GM19395 (cell line): ENCODE results near the gene ANGPTL4.
"Not testable (repeated sequence)": the region's sequence is repeated elsewhere in the genome, so short reads cannot be mapped to it uniquely, and the experiment has no call there.

ENCODE experiments used
- ATAC-seq: cut with Tn5 transposase; IDR thresholded peaks from one replicate; pipeline ENCODE4 v1.9.1; 2021; ENCODE audit warnings: mild to moderate bottlenecking, moderate library complexity; ENCODE audit not compliant: unreplicated experiment

Gene ANGPTL4

GRCh38 chr19:8333767-8334457, 30.0 kb upstream of the ANGPTL4 start:
- no peak for ATAC-seq

- no peak for ATAC-seq
Measured at GRCh38 chr19:8334458-8335342, 29.3 kb upstream of the ANGPTL4 start.

DNA sequence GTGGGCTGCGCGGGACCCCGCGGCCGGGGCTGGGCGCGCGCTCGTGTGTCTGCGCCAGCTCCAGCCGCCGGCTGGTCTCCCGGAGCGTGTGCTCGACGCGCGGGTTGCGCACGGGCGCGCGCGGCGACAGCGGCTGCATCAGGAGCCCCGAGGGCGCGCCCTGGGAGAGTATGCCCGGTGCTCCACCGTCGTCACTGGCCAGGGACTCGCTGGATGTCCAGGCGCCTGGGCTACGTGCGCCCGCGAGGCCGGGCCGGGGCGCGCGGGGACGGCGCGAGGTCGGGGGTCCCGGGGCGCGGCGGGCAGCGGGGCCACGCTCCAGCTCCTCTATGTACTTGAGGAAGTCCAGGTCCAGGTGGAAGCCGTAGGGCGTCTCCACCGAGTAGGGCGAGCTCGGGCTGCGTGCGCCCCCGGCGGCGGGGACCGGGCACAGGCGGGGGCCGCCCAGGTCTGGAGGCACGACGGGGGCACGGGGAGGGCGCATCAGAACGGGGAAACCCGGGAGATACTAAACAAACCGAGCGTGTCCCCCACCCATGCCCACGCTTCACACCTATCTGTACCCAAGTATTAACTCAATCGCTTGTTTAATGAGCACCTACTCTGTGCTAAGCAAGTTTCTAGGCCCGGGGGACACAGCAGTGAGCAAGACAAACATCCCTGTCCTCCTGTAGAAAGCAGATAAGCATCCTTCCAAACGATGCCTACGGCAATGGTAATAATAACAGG, 28.4 kb upstream of the ANGPTL4 start:
- ATAC-seq = no peak

DNA sequence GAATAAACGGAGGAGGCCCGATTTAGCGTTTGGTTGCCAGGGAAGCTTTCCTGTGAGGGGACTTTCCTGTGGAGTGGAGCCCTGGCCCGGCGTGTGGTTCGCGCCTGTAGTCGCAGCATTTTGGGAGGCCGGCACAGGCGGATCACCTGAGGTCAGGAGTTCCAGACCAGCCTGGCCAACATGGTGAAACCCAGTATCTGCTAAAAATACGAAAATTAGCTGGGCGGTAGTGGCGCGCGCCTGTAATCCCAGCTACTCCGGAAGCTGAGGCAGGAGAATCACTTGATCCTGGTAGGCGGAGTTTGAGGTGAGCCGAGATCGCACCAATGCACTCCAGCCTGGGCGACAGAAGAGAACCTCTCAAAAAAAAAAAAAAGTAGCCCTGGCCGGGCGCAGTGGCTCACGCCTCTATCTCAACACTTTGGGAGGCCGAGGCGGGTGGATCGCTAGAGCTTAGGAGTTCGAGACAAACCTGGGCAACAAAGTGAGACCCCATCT, 27.8 kb upstream of the ANGPTL4 start:
- no peak for ATAC-seq

- ATAC-seq = no peak
Measured at GRCh38 chr19:8336660-8337059, 27.3 kb upstream of the ANGPTL4 start.

DNA sequence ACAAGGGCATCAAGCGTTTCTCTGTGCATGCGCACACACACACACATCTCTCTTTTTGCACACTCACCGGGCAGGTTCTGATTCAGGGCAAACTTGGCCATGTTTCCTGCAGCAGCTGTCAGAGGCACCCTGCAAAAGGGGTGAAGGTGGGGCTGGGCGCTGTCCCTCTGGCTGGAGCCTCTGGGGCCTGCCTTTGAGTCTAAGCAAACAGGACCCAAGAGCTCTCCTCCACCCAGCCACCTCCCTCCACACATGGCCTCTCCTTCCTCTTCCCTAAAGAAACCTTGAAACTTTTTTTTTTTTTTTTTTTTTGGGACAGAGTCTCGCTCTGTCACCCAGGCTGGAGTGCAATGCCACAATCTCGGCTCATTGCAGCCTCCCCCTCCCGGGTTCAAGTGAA, 26.2 kb upstream of the ANGPTL4 start:
- ATAC-seq = no peak

DNA sequence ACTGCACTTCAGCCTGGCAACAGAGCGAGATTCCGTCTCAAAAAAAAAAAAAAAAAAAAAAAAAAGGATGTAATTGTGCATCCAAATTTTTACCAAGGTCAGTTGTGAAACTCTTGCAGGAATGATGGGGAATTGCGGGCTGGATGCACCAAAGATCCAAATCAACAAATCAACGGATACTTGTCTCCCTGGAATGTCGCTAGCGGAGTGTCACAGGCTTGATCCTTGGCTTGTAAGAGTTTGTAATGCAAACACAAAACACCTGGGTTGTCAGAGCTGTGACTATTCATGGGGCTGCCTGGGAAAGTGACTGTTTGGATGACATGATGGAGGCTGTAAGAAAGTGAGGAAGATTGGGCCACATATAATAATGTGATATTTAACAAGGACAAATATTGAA, 25.1 kb upstream of the ANGPTL4 start:
- no peak for ATAC-seq

DNA sequence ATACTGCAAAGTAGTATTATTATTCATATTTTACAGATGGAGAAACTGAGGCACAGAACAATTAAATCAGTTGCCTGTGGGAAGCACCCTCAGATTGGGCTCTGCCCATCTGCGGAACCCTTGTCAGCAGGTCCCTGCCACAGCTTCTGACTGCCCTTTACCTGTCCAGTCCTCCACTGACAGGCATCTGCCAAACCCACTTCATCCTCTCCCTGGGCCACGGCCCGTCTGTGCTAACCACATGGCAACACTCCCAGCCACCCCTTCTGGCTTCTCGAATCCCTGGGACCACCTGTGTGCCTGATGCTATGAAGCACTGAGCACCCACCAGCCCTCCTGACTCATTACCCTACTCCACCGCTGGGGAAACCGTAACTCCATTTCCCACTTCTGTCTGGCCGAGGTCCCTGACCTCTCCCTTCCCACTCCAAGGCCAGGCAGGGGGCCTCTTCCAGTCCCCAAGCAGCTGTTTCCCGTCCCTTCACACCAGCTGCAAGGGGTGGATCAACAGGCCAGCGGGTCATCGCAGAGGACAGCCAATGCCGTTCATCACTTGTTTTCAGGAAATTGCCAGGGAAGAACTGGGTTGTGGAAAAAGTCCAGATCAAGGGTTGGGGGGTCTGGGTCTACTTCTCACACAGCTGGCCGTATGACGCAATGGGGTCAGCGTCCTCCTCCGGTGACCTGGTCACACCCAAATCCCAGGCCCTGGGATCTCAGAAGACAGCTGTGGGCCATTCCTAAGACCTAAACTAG, 23.4 kb upstream of the ANGPTL4 start:
- ATAC-seq = no peak

GRCh38 chr19:8341504-8341903, 22.5 kb upstream of the ANGPTL4 start:
- ATAC-seq = not testable (repeated sequence)

DNA sequence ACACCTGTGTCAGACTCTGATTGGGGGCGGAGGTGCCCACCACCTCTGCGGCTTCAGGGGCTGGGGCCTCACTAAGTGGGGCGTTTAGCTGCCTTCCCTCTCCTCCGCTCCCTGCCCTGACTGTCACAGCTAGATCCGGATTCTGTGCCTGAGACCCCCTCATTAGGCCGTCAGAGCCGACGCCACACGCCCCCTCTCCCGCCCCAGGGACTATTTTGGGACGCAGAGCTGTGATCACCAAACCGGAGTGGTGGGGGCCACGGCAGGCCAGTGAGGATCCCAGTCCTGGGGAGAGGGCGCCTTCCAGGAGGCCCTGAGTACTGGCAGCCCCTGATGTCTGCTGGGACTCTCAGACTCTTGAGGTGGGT, 21.7 kb upstream of the ANGPTL4 start:
- ATAC-seq = no peak

DNA sequence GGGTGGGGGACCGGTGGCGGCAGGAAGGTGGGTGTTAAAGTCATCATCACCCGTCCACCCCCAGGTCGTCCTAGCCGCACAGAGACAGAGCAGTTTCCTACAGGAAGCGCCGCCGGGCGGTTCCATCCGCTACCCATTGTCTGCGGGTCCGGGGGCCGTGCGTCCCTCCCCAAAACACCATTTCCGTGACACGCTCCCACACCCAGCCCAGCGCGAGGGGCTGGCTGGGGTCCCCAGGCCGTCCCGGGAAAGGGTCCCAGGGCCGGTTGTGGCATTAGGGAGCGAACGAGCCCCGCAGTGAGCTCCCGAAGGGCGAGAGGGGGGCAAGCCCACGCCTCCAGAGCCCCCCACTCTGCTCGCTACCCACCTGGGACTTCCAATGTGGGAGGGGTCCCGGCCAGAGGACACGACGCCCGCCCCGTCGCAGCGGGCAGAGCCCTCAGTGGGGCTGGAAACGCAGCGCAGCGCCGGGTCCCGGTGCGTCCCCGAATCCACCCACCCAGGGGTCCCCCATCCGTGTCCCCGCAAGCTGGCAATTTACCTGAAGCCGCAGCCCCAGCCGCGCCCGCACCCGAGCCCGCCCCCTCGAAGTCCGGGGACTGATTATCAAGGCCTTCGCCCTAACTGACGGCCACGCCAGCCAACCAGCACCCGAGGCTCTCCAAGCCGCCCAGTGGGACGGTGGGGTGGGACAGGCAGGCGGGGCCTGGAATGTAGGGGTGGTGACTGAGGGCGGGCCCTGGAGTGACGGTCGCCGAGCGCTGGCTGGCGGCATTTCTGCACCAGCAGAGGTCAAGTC, 21.1 kb upstream of the ANGPTL4 start, which contains the start of gene KANK3:
Gene KANK3, minus strand, starts transcription at position 579 of the 799 bp plus-strand sequence. CDS start 5,434 bp downstream, outside the sequence.
- peak; percentile 88 for ATAC-seq

GRCh38 chr19:8343483-8343844, 20.5 kb upstream of the ANGPTL4 start:
- ATAC-seq = no peak

DNA sequence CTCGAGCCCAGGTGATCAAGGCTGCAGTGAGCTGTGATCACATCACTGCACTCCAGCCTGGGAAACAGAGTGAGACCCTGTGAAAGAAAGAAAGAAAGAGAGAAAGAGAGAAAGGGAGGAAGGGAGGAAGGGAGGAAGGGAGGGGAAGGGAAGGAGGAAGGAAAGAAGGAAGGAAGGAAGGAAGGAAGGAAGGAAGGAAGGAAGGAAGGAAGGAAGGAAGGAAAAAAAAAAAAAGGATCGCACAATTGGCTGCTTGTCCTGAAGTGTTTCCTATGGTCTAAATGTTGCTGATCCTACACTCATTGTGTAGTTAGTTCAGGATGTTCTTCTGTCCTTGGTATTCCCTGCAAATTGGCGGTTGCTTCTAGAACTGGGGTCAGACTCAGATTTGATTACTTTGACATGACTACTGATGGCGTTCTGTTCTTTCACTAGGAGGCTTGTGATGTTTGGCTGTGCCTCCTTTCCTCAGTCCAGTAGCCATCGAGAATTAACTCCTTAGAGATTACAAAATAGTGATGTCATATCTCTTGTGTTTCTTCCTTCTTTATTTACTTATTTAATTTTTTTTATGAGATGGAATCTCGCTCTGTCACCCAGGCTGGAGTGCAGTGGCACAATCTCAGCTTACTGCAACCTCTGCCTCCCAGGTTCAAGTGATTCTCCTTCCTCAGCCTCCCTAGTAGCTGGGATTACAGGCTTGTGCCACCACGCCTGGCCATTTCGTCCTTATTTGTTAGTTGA, 14.2 kb upstream of the ANGPTL4 start:
- not testable (repeated sequence) for ATAC-seq

GRCh38 chr19:8352134-8352827, 11.7 kb upstream of the ANGPTL4 start:
- ATAC-seq = no peak

DNA sequence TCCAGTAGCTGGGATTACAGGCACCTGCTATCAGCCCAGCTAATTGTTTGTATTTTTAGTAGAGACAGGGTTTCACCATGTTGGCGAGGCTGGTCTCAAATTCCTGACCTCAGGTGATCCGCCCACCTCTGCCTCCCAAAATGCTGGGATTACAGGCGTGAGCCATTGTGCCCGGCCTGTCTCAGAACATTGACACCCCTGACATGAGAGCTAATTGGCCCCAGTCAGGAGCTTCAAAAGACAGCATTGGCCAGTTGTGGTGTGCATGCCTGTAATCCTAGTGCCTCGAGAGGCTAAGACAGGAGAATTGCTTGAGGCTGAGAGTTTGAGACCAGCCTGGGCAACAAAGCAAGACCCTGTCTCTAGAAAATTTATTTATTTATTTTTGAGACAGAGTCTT, 11.1 kb upstream of the ANGPTL4 start:
- ATAC-seq = not testable (repeated sequence)

DNA sequence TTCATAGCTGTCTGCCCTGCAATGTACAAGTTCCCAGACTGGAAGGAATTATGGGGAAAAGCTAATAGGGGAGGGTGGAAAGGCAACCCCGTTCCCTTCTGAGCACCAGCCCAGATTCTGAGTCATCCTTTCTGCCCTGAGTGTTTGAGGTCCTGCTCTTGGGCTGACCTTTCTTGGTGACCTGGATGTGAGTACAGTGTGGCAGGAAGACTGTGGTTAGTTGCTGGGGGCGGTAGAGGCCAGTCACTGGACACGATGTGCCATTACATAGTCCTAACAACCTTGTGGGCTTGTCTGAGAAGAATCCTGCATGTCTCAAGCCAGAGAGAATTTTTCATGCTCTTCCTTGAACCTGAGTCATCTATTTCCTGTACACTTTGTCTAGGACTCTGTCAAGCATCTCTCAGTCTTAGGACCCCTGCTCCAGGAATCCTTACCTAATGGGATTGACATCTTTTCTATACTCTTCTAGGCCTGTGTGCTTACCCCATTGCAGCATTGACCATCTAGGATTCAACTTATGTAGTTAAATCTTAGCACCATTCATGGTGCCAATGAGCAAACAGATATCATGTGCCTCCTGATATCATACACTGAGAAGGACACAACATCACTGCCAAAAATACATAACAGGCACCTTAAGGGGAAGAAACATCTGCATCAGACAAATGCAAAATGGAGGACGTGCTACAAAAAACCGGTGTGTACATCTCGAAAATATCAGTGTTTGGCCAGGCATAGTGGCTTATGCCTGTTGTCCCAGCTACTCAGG, 8.1 kb upstream of the ANGPTL4 start:
- no peak for ATAC-seq

DNA sequence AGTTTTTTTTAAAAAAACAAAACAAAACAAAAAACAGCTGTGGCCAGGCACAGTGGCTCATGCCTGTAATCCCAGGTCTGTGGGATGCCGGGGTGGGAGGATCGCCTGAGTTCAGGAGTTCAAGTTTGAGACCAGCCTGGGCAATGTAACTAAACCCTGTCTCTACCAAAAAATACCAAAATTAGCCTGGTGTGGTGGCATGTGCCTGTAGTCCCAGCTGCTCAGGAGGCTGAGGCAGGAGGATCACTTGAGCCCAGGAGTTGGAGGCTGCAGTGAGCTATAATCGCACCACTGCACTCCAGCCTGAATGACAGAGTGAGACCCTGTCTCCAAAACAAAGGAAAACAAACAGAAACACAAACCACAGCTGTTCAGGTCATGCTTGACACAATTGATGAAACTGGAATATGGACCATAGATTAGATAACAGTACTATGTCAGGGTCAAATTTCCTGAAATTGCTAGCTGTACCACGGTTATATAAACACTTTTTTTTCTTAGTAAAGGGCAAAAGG, 6.9 kb upstream of the ANGPTL4 start:
- no peak for ATAC-seq

DNA sequence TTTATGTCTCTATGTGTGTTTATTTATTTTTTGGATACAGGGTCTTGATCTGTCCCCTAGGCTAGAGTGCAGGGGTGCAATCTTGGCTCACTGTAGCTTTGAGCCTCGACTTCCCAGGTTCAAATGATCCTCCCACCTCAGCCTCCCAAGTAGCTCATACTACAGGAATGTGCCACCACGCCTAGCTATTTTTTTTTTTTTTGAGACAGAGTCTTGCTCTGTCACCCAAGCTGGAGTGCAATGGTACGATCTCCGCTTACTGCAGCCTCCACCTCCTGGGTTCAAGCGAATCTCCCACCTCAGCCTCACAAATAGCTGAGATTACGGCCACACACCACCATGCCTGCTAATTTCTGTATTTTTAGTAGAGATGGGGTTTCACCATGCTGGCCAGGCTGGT, 5.0 kb upstream of the ANGPTL4 start:
- ATAC-seq = no peak
